Gastroesophageal sphincter (tissue), 4 donors: ENCODE measurements around the gene DUSP6. TPM values are rescaled to one million over a fixed set of nuclear protein-coding genes. Genes with fewer than 3 reads are reported as not detected.
A peak's percentile ranks its signal among the peaks of the same experiment; 100 is the strongest.

Experiments used
- ATAC-seq: fragments of 150-250 bp; one replicate; pipeline ENCODE4 v1.9.1; 2016; ENCODE audit warnings: mild to moderate bottlenecking, moderate library complexity
- H3K27ac ChIP-seq, 4 donors: fragments of 200-600 bp; sonication (generic) in 3 of 4; 1 replicate in 3 of 4; 2 replicates in 1 of 4; pipeline ENCODE4 v1.5.1; 2016 to 2019
- H3K27me3 ChIP-seq: fragments of 200-600 bp; sonication (generic); one replicate; pipeline ENCODE4 v1.5.1; 2019
- H3K36me3 ChIP-seq, 2 donors: fragments of 200-600 bp; sonication (generic); one replicate each; pipeline ENCODE4 v1.5.1; 2019; ENCODE audit warnings: control low read depth in 1 of 2
- H3K4me1 ChIP-seq, 3 donors: fragments of 200-600 bp; sonication (generic); 1 replicate in 2 of 3; 2 replicates in 1 of 3; pipeline ENCODE4 v1.5.1; 2016 to 2019; ENCODE audit warnings: control low read depth in 2 of 3
- H3K4me3 ChIP-seq, 2 donors: fragments of 200-600 bp; sonication (generic); one replicate each; pipeline ENCODE4 v1.5.1; 2019; ENCODE audit warnings: mild to moderate bottlenecking in 1 of 2, moderate library complexity in 1 of 2
- H3K9me3 ChIP-seq, 3 donors: fragments of 200-600 bp; sonication (generic); one replicate each; pipeline ENCODE4 v1.5.1; 2017 to 2019; ENCODE audit warnings: control low read depth in 2 of 3
- CTCF ChIP-seq, 4 experiments: fragments of 200-600 bp in 2 of 4; fragments of 450-650 bp in 2 of 4; sonication (generic) in 1 of 4; IDR thresholded peaks; one replicate each; pipeline ENCODE4 v1.5.1; 2017 to 2019; ENCODE audit warnings: antibody characterized with exemption in 4 of 4, mild to moderate bottlenecking in 2 of 4, moderate library complexity in 2 of 4
- EP300 ChIP-seq: sonication (generic); formaldehyde crosslinking; IDR thresholded peaks from one replicate; pipeline ENCODE4 v1.6.1; 2017; ENCODE audit warnings: antibody characterized with exemption, mild to moderate bottlenecking
- POLR2A ChIP-seq, 2 donors: fragments of 450-650 bp; IDR thresholded peaks; one replicate each; pipeline ENCODE4 v1.6.1; 2017; ENCODE audit warnings: antibody characterized with exemption in 2 of 2, mild to moderate bottlenecking in 2 of 2, moderate library complexity in 1 of 2
- POLR2AphosphoS5 ChIP-seq: sonication (generic); formaldehyde crosslinking; IDR thresholded peaks from one replicate; pipeline ENCODE4 v1.6.1; 2017; ENCODE audit warnings: antibody characterized with exemption
- WGBS, 2 donors: methylation state at CpG; one replicate each; pipeline ENCODE4 v1.1.5; 2018; ENCODE audit warnings: low coverage in 1 of 2; 5-methylcytosine and 5-hydroxymethylcytosine counted together
- total RNA-seq, 4 donors: library from RNA; depleted of rRNA; stranded (reverse); fragments of >200 nt; gene quantifications; one replicate each; pipeline ENCODE4 v1.1.0, GENCODE V29; 2016

DUSP6 gene
- total RNA-seq, 4 donors from 2014 or later: 52.8 to 73.8 (median 58.5) TPM

GRCh38 chr12:89369166-89369565 lies 16.9 kb upstream of the DUSP6 start:
- no peak for ATAC-seq
- H3K27ac ChIP-seq: no peak overlapping the region
- TF ChIP-seq EP300 (no peak), CTCF (IDR thresholded peaks at IDR 0.05) (no peak), POLR2A (IDR thresholded peaks at IDR 0.05) (no peak), POLR2AphosphoS5 (no peak)
- no peaks in the 10 kb centered on the region for H3K27me3 ChIP-seq
- no peak overlapping the region for H3K4me3 ChIP-seq
- 40 to 60% methylated on average over 3 of the region's 3 CpGs for WGBS, 2 donors
- H3K9me3 ChIP-seq: no peaks in the 10 kb centered on the region
- H3K36me3 ChIP-seq: no peaks in the 10 kb centered on the region
- peaks cover 3 to 62% (median 11%) of the 10 kb centered on the region in 3 donors for H3K4me1 ChIP-seq

GRCh38 chr12:89368391-89368790 lies 16.1 kb upstream of the DUSP6 start:
- Histone ChIP-seq H3K36me3 (no peaks in the 10 kb centered on the region), H3K4me3 (no peak overlapping the region), H3K4me1 (peaks cover 0 to 60% (median 9%) of the 10 kb centered on the region in 3 donors), H3K27ac (no peak overlapping the region), H3K27me3 (no peaks in the 10 kb centered on the region), H3K9me3 (no peaks in the 10 kb centered on the region)
- TF ChIP-seq EP300 (no peak), POLR2AphosphoS5 (no peak), POLR2A (IDR thresholded peaks at IDR 0.05) (no peak), CTCF (IDR thresholded peaks at IDR 0.05) (no peak)
- WGBS, 2 donors: 76 to 81% methylated on average over 4 of the region's 4 CpGs
- no peak for ATAC-seq

GRCh38 chr12:89366676-89367364 lies 14.5 kb upstream of the DUSP6 start:
- Histone ChIP-seq H3K36me3 (peaks cover 0 to 6% of the 10 kb centered on the region in 2 donors), H3K27me3 (no peaks in the 10 kb centered on the region), H3K27ac (no peak overlapping the region), H3K4me3 (no peak overlapping the region), H3K9me3 (no peaks in the 10 kb centered on the region), H3K4me1 (peaks cover 0 to 49% (median 4%) of the 10 kb centered on the region in 3 donors)
- WGBS, 2 donors: 71 to 77% methylated on average over 2 to 3 of the region's 3 CpGs
- ATAC-seq: no peak
- TF ChIP-seq POLR2AphosphoS5: no peak
- TF ChIP-seq CTCF (IDR thresholded peaks at IDR 0.05): no peak
- TF ChIP-seq POLR2A (IDR thresholded peaks at IDR 0.05): no peak
- TF ChIP-seq EP300: no peak

- WGBS, 2 donors: 83 to 100% methylated on average over 1 to 2 of the region's 2 CpGs
- no peak for ATAC-seq
- no peaks in the 10 kb centered on the region for H3K27me3 ChIP-seq
- no peak overlapping the region for H3K4me3 ChIP-seq
- TF ChIP-seq POLR2A (IDR thresholded peaks at IDR 0.05) (no peak), POLR2AphosphoS5 (no peak), CTCF (IDR thresholded peaks at IDR 0.05) (no peak), EP300 (no peak)
- H3K4me1 ChIP-seq: peaks cover 0 to 48% (median 4%) of the 10 kb centered on the region in 3 donors
- H3K36me3 ChIP-seq: peaks cover 0 to 6% of the 10 kb centered on the region in 2 donors
- no peak overlapping the region for H3K27ac ChIP-seq
- no peaks in the 10 kb centered on the region for H3K9me3 ChIP-seq
Measured at GRCh38 chr12:89364631-89365030, 12.3 kb upstream of the DUSP6 start.

GRCh38 chr12:89364058-89364457 lies 11.8 kb upstream of the DUSP6 start:
- WGBS, 2 donors: 41 to 69% methylated on average over 1 to 2 of the region's 2 CpGs
- Histone ChIP-seq H3K27me3 (no peaks in the 10 kb centered on the region), H3K4me3 (no peak overlapping the region), H3K36me3 (peaks cover 0 to 6% of the 10 kb centered on the region in 2 donors), H3K9me3 (no peaks in the 10 kb centered on the region), H3K4me1 (peaks cover 0 to 45% (median 4%) of the 10 kb centered on the region in 3 donors), H3K27ac (peak overlapping the region in 1 of 4 donors; percentile 9)
- TF ChIP-seq POLR2A (IDR thresholded peaks at IDR 0.05) (no peak), POLR2AphosphoS5 (no peak), CTCF (IDR thresholded peaks at IDR 0.05) (no peak), EP300 (no peak)
- ATAC-seq: no peak
